Stimulated activated CD4-positive, alpha-beta T cell treated with anti-CD3 and anti-CD28 coated beads, TNF-alpha, amount 100 ng/mL, for 4 hours (primary cell): ENCODE results near the gene PSENEN.
"Not testable (repeated sequence)": the region's sequence is repeated elsewhere in the genome, so short reads cannot be mapped to it uniquely, and the experiment has no call there.

ENCODE experiments used
- DNase-seq, 3 experiments: peaks; one replicate each; pipeline ENCODE4 v3.0.0-alpha.2; 2020; ENCODE audit warnings: low read depth in 3 of 3

Gene PSENEN

GRCh38 chr19:35788205-35788960 is 42.9 kb downstream of the PSENEN start:
- DNase-seq: no peak

GRCh38 chr19:35789195-35789977 is 43.9 kb downstream of the PSENEN start:
- DNase-seq: no peak

GRCh38 chr19:35789978-35790944 is 44.8 kb downstream of the PSENEN start:
- no peak for DNase-seq

DNA sequence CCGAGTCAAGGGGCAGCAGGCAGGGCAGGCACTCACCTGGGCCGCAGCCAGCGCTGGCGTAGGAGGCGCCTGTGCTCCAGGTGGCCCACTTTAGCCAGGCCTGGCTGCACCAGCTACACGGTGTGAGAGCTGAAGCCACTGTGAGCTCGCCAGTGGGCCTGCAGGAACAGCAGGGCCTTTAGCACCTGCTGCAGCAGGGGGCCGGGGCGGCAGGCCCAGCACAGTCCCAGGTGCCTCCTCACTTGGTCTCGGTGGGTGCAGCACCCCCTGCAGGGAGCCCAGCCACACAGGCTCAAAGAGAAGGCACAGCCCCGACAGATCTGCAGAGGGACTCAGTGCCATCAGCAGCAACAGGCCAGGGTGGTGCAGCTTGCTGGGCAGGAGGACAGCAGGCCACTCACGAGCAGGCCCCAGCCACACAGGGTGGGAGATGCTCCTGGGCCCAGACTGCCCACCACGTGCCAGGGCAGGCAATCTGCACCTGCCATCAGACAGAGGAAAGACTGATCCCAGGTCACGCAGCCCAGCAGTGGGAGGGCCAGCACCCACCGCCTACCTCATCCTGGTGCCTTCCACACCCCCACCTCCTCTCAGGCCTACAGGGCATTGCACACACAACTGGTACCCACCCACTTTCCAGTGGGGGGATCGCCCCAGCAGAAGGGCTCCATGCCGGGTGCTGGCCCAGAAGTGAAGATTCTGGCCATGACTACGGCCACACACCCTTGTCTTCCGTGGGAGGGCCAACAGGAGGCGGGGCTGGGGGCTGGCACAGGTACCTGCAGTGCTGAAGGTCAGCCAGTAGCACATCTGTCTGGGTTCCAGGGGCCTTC is 45.7 kb downstream of the PSENEN start:
- DNase-seq: no peak

- no peak for DNase-seq
These were observed 46.4 kb downstream of the PSENEN start for GRCh38 chr19:35791814-35792279.

DNA sequence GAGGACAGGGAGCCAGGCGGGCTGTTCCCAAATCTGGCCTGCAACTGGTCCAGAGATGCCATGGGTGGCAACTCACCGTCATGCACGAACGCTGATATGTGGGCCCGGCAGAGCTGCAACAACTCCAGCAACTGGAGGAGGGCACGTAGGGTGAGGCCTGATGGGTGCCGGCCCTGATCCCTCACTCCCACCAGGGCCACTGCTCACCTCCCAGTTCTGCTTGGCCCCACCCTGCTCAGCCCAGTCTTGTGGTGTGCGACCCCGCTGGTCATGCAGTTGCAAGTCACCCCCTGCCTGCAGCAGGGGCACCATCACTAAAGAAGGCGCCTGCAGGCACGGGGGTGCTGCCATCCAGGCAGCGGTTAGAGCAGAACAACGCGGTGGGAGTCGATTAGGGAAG is 46.9 kb downstream of the PSENEN start:
- no peak for DNase-seq

DNA sequence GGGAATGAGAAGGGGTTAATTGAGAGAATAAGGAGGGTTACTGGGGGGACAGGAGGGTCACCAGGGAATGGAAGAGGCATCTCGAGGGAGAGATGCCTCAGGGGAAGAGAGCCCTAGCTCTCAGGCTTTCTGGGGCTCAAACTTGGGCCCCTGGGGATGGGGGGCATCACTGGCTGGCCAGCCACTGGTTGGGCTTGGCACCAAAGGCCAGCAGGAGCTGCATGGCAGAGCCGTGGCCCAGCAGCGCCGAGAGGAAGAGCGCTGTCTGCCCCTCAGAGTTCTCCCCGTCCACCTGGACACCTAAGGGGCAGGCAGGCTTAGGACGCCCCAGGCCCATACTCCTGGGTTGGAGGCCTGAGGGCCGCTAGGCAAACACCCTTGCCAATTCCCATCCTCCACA is 47.4 kb downstream of the PSENEN start:
- DNase-seq: no peak

DNA sequence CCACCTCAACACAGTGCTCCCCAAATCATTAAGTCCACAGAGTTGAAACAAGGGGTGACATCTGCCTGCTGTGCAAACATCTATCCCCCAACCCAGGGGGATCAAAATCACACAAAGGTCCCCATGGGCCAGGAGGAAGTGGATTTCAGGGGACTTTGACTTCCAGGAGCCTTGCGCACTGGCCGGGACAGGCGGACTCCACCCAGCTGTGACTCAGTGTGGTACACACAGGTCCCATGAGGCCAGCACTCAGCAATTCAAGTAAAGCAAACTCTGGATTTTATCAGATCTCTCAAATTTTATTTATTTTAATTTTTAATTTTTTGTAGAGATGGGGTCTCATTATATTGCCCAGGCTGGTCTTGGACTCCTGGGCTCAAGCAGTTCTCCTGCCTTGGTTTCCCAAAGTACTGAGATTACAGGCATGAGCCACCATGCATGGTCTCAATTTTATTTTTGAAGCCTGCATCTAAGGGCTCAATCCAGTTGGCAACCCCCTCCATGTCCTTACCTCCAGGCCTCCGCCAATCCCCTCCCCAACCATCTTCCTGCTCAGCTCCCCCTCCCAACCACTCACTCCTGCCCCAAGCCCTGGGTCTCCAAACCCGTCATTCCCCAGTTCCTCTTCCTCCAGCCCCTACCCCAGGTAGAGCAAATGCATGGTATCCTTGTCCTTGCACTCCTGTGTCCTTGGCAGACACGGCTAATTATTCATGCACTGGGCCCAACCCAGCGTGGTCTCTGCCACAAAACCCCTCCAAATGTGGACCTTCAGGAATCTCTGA is 48.1 kb downstream of the PSENEN start:
- DNase-seq: no peak

DNA sequence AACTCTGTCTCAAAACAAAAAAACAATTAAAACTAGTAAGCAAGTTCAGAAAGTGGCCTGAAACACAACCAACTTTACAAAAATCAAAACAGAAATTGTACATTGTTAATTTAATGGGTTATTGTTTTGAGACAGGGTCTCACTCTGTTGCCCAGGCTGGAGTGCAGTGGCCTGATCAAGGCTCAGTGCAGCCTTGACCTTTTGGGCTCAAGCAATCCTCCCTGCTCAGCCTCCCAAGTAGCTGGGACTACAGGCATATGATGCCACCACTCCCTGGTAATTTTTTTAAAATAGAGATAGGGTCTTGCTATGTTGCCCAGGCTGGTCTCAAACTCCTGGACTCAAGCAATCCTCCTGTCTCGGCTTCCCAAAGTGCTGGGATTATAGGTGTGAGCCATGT is 50.1 kb downstream of the PSENEN start:
- DNase-seq: not testable (repeated sequence)
